Adipocyte (in vitro differentiated cells): Measurements from ENCODE around the gene SOD1.

Experiments
- DNase-seq: peaks from one replicate; pipeline ENCODE4 v3.0.0-alpha.2; 2015; ENCODE audit warnings: low read depth
- H3K27me3 ChIP-seq: replicated peaks from 2 replicates; pipeline ENCODE4 v1.7.0; 2013; ENCODE audit warnings: mild to moderate bottlenecking, low read length, moderate library complexity; ENCODE audit not compliant: control insufficient read depth, insufficient read depth
- H3K36me3 ChIP-seq: 2 replicates; pipeline ENCODE4 v1.7.0; 2013; ENCODE audit warnings: low read length, mild to moderate bottlenecking, moderate library complexity; ENCODE audit not compliant: control insufficient read depth, insufficient read depth, severe bottlenecking
- H3K4me1 ChIP-seq: 2 replicates; pipeline ENCODE4 v1.7.0; 2013; ENCODE audit warnings: mild to moderate bottlenecking, low read length, moderate library complexity; ENCODE audit not compliant: control insufficient read depth, insufficient read depth
- H3K4me3 ChIP-seq: 2 replicates; pipeline ENCODE4 v1.7.0; 2013; ENCODE audit warnings: mild to moderate bottlenecking, low read length, moderate library complexity
- H3K9ac ChIP-seq: 2 replicates; pipeline ENCODE4 v1.7.0; 2013; ENCODE audit warnings: mild to moderate bottlenecking, low read length, moderate library complexity
- H3K9me3 ChIP-seq: 2 replicates; pipeline ENCODE4 v1.7.0; 2013; ENCODE audit warnings: mild to moderate bottlenecking, low read length, moderate library complexity; ENCODE audit not compliant: control insufficient read depth

SOD1 gene

DNA sequence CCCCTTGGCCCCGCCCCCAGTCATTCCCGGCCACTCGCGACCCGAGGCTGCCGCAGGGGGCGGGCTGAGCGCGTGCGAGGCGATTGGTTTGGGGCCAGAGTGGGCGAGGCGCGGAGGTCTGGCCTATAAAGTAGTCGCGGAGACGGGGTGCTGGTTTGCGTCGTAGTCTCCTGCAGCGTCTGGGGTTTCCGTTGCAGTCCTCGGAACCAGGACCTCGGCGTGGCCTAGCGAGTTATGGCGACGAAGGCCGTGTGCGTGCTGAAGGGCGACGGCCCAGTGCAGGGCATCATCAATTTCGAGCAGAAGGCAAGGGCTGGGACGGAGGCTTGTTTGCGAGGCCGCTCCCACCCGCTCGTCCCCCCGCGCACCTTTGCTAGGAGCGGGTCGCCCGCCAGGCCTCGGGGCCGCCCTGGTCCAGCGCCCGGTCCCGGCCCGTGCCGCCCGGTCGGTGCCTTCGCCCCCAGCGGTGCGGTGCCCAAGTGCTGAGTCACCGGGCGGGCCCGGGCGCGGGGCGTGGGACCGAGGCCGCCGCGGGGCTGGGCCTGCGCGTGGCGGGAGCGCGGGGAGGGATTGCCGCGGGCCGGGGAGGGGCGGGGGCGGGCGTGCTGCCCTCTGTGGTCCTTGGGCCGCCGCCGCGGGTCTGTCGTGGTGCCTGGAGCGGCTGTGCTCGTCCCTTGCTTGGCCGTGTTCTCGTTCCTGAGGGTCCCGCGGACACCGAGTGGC lies at the start of gene SOD1:
Gene SOD1, plus strand, starts transcription at position 158 of the 723 bp plus-strand sequence. Its CDS starts 77 bp downstream, at position 235.
- H3K27me3 ChIP-seq = no peaks in the 10 kb centered on the region
- peak within 1 kb of the TSS; percentile 94 for H3K4me3 ChIP-seq
- H3K9me3 ChIP-seq = no peaks in the 10 kb centered on the region
- peak within 1 kb of the TSS; percentile 98 for H3K9ac ChIP-seq
- peaks cover 47% of the 10 kb centered on the region for H3K4me1 ChIP-seq
- peaks cover 23% of the 10 kb centered on the region for H3K36me3 ChIP-seq
- peak; percentile 98 for DNase-seq

DNA sequence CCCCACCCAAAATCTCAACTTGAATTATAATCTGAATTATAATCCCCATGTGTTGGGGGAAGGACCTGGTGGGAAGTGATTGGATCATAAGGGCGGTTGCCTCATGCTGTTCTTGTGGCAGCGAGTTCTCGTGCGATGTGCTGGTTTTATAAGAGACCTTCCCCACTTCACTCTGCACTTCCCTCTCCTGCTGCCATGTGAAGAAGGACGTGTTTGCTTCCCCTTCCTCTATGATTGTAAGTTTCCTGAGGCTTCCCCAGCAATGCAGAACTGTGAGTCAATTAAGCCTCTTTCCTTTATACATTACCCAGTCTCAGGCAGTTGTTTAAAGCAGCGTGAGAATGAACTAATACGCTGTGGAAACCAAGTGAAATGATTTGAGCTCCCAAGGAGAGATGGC lies 48.0 kb upstream of the SOD1 start:
- DNase-seq = no peak
- Histone ChIP-seq H3K36me3 (no peaks in the 10 kb centered on the region), H3K4me1 (peaks cover 6% of the 10 kb centered on the region), H3K9me3 (no peaks in the 10 kb centered on the region), H3K27me3 (no peaks in the 10 kb centered on the region), H3K4me3 (no peak overlapping the region), H3K9ac (no peak overlapping the region)

DNA sequence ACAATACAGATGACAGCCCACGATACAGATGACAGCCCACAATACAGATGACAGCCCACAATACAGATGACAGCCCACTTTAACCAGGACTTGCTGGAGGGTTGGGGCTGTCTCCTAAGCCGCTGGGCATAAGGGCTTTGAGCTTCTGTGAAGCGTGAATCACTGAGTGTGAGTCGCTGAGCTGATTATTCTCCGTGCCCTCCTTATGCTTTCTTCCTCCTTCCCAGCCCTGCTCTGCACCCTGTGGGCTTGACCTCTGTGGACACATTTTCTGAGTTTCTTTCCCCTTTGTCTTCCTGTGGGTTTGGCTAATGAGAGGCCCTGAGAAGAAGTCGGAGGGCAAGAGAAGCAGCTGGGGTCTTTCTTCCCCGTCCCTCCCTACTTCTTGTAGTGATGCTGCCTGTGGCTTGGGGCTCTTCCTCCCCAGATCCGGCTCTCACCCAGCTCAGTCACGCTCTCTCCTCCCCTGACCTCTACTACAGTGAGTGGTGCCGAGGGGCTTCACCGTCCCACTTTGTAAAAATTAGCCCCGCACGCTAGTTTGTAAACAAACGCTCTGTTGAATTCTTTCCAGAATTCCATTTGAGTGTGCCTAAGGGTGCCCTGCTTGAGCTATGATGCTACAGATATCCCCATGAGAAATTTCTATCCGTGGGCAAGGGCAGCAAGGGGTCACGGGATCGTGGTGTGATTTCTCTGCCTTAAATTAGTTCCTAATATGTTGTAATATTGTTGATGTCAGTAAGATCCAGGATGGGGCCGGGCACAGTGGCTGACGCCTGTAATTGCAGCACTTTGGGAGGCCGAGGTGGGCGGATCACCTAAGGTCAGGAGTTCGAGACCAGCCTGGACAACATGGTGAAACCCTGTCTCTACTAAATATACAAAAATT lies 46.4 kb upstream of the SOD1 start:
- Histone ChIP-seq H3K27me3 (no peaks in the 10 kb centered on the region), H3K9ac (no peak overlapping the region), H3K36me3 (no peaks in the 10 kb centered on the region), H3K4me1 (peaks cover 4% of the 10 kb centered on the region), H3K4me3 (no peak overlapping the region), H3K9me3 (no peaks in the 10 kb centered on the region)
- DNase-seq = peak; percentile 16

DNA sequence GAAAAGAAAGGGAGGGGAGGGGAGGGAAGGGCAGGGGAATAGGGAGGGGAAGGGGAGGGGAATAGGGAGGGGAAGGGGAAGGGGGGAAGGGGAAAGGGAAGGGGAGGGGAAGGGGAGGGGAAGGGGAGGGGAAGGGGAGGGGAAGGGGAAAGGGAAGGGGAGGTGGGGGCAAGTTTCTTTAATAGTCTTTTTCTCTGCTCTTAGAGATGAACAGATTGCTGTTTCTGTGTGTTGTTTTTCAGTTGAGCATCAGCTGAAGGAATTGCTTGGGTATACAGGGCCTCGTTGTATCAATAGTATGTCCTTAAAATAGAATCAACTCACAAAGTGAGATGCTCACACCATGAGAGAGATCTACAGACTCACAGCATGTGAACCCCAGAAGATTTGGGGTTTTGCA lies 44.8 kb upstream of the SOD1 start:
- no peak for DNase-seq

GRCh38 chr21:31616216-31616615 lies 43.3 kb upstream of the SOD1 start:
- DNase-seq = no peak
- H3K27me3 ChIP-seq = no peaks in the 10 kb centered on the region
- peaks cover 4% of the 10 kb centered on the region for H3K4me1 ChIP-seq
- no peak overlapping the region for H3K9ac ChIP-seq
- peaks cover 3% of the 10 kb centered on the region for H3K9me3 ChIP-seq
- no peaks in the 10 kb centered on the region for H3K36me3 ChIP-seq
- no peak overlapping the region for H3K4me3 ChIP-seq

More for the DNA sequence above, 44.8 kb upstream of the SOD1 start:
- Histone ChIP-seq H3K36me3 (no peaks in the 10 kb centered on the region), H3K4me3 (no peak overlapping the region), H3K4me1 (peaks cover 4% of the 10 kb centered on the region), H3K9ac (no peak overlapping the region), H3K27me3 (no peaks in the 10 kb centered on the region), H3K9me3 (peaks cover 3% of the 10 kb centered on the region)

DNA sequence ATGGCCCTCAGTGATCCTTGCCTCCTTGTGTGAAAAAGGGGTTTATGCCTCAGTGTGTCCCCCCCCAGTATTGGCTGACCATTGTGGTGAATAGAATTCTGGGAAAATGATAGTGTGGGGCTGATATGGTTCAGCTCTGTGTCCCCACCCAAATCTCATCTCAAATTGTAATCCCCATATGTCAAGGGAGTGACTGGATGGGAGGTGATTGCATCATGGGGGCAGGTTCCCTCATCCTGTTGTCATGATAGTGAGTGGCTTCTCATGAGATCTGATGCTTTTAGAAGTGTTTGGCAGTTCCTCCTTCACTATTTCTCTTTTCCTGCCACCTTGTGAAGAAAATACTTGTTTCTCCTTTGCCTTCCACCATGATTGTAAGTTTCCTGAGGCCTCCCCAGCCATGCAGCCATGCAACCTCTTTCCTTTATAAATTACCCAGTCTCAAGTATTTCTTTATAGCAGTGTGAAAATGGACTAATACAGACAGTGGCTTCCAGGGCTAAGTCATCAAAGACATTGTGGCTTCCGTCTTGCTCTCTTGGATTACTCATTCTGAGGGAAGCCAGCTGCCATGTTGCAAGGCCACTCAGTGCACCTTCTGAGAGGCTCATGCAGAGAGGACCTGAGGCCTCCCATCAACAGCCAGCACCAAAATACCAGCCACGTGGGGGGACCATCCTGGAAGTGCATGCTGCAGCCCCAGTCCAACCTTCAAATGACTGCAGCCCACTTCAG lies 40.6 kb upstream of the SOD1 start:
- Histone ChIP-seq H3K27me3 (no peaks in the 10 kb centered on the region), H3K4me1 (no peaks in the 10 kb centered on the region), H3K36me3 (no peaks in the 10 kb centered on the region), H3K9me3 (peaks cover 3% of the 10 kb centered on the region), H3K4me3 (no peak overlapping the region), H3K9ac (no peak overlapping the region)
- DNase-seq = no peak

GRCh38 chr21:31622397-31622796 lies 37.1 kb upstream of the SOD1 start:
- Histone ChIP-seq H3K4me1 (no peaks in the 10 kb centered on the region), H3K27me3 (no peaks in the 10 kb centered on the region), H3K4me3 (no peak overlapping the region), H3K36me3 (no peaks in the 10 kb centered on the region), H3K9ac (no peak overlapping the region), H3K9me3 (peaks cover 3% of the 10 kb centered on the region)
- DNase-seq = no peak

GRCh38 chr21:31623664-31624063 lies 35.8 kb upstream of the SOD1 start:
- Histone ChIP-seq H3K4me3 (no peak overlapping the region), H3K36me3 (no peaks in the 10 kb centered on the region), H3K4me1 (no peaks in the 10 kb centered on the region), H3K9ac (no peak overlapping the region), H3K9me3 (peaks cover 3% of the 10 kb centered on the region), H3K27me3 (no peaks in the 10 kb centered on the region)
- DNase-seq = no peak

DNA sequence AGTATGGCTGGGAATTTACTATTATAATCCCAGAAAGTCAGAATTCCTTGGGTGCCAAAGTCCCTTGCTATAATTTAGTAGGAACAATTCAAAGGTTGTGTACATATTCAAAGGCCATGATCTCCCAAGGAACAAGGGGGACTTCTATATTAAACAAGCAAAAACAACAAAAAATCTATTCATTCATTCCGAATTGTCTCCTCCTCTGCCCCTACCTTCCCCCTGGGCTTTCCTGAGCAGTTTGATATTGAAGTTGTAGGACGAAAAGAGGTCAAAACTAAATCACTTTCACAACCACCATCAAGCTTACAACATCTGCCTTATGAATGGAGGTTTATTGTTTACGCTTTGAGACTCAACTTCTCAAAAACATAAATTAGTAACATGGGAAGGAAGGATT lies 35.3 kb upstream of the SOD1 start:
- H3K4me3 ChIP-seq = no peak overlapping the region
- H3K27me3 ChIP-seq = no peaks in the 10 kb centered on the region
- H3K4me1 ChIP-seq = no peaks in the 10 kb centered on the region
- no peak for DNase-seq
- no peak overlapping the region for H3K9ac ChIP-seq
- no peaks in the 10 kb centered on the region for H3K36me3 ChIP-seq
- peaks cover under 1% of the 10 kb centered on the region for H3K9me3 ChIP-seq

DNA sequence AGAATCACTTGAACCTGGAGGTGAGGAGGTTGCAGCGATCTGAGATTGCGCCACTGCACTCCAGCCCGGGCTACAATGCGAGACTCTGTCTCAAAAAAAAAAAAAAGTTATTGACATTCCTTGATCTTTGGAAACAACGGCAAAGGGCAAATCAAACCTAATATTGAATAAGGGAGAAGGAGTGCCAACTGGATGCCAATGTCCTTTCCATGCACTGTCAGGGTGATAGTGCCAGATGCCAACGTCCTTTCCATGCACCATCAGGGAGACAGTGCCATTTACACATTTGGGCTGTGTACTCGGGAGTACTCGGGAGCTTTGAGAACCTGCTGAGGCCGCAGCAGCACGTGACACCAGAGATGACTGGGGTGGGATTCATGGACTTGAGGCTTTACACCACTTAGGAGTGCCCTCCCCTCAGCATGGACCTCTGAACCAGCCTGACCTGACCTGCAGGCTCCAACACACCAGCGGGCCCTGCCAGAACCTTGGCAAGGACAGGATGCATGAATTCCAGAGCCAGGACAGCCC lies 34.5 kb upstream of the SOD1 start:
- no peaks in the 10 kb centered on the region for H3K9me3 ChIP-seq
- DNase-seq = no peak
- H3K27me3 ChIP-seq = no peaks in the 10 kb centered on the region
- no peak overlapping the region for H3K4me3 ChIP-seq
- H3K4me1 ChIP-seq = no peaks in the 10 kb centered on the region
- no peak overlapping the region for H3K9ac ChIP-seq
- H3K36me3 ChIP-seq = no peaks in the 10 kb centered on the region
